Activated T-helper 1 cell treated with anti-CD3 and anti-CD28 coated beads, Interleukin-12 subunit alpha, Interleukin-12 subunit beta, Interleukin-2, Interleukin-4 antibody, amounts not matched to agents 30 ng/mL and 10 ng/mL and 1 ng/mL, durations not matched to agents 14 hours and 24 hours and 36 hours (primary cell): Measurements from ENCODE around the gene MBOAT1. TPM values are rescaled to one million over a fixed set of nuclear protein-coding genes. Genes with fewer than 3 reads are reported as not detected.
A peak's percentile ranks its signal among the peaks of the same experiment; 100 is the strongest.

ENCODE experiments used
- DNase-seq: peaks from one replicate; pipeline ENCODE4 v3.0.0; 2021; ENCODE audit warnings: low spot score
- H3K27ac Mint-ChIP-seq: one replicate; pipeline ENCODE4 v1.8.0; 2021; ENCODE audit warnings: mild to moderate bottlenecking, mixed read lengths
- H3K27me3 Mint-ChIP-seq: one replicate; pipeline ENCODE4 v1.8.0; 2022; ENCODE audit warnings: mild to moderate bottlenecking, moderate library complexity, mixed read lengths; ENCODE audit not compliant: insufficient read depth
- H3K36me3 Mint-ChIP-seq: one replicate; pipeline ENCODE4 v1.8.0; 2021; ENCODE audit warnings: low read depth, mixed read lengths
- H3K4me1 Mint-ChIP-seq: one replicate; pipeline ENCODE4 v1.8.0; 2021; ENCODE audit warnings: low read depth, mixed read lengths
- H3K4me3 Mint-ChIP-seq: one replicate; pipeline ENCODE4 v1.8.0; 2021; ENCODE audit warnings: mild to moderate bottlenecking, moderate library complexity, mixed read lengths
- H3K9me3 Mint-ChIP-seq: one replicate; pipeline ENCODE4 v1.8.0; 2021; ENCODE audit warnings: mixed read lengths
- intact Hi-C: fragments of 100-400 bp; cut with micrococcal nuclease; formaldehyde crosslinking; loops from one replicate; pipeline ENCODE4 v1.15.1; 2024
- total RNA-seq: library from RNA; stranded (reverse); gene quantifications from 2 replicates; pipeline ENCODE4 v1.2.3, GENCODE V29; 2022

Gene MBOAT1
- total RNA-seq, 1 donor from 2014 or later, result 13.5 TPM

GRCh38 chr6:20227350-20227749 lies 15.1 kb upstream of the MBOAT1 start:
- Mint-ChIP-seq H3K36me3 (no peaks in the 10 kb centered on the region), H3K27ac (no peak overlapping the region), H3K4me1 (no peaks in the 10 kb centered on the region), H3K4me3 (no peak overlapping the region), H3K9me3 (no peaks in the 10 kb centered on the region), H3K27me3 (peaks cover 5% of the 10 kb centered on the region)
- intact Hi-C loops, result no loop called here
- no peak for DNase-seq

DNA sequence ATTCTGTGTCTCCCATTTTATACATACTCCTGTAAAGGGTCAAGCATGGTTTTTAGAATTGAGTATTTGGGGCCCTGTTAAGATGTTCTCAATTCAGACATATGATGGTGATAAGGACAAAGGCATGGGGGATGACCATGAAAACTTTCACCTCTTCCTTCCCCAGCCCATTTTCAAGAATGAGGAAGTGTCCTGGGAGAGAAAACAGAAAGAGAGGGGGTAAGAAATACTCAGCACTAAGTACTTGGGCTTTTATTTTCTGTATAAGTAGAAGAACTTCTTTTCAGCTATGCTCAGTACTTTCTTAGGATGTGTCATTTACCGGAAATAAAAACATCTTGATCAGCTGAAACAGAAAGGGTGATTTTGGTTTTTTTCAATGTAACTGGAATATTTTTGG lies 10.9 kb upstream of the MBOAT1 start:
- Mint-ChIP-seq H3K27me3 (no peaks in the 10 kb centered on the region), H3K4me3 (no peak overlapping the region), H3K4me1 (no peaks in the 10 kb centered on the region), H3K27ac (no peak overlapping the region), H3K36me3 (no peaks in the 10 kb centered on the region), H3K9me3 (no peaks in the 10 kb centered on the region)
- no peak for DNase-seq
- intact Hi-C loops, result no loop called here

- Mint-ChIP-seq H3K36me3 (no peaks in the 10 kb centered on the region), H3K4me1 (no peaks in the 10 kb centered on the region), H3K9me3 (no peaks in the 10 kb centered on the region), H3K27me3 (no peaks in the 10 kb centered on the region), H3K27ac (no peak overlapping the region), H3K4me3 (no peak overlapping the region)
- DNase-seq, result no peak
- intact Hi-C loops, result no loop called here
These were observed 9.2 kb upstream of the MBOAT1 start for GRCh38 chr6:20221421-20221820.

GRCh38 chr6:20220359-20220758 lies 8.1 kb upstream of the MBOAT1 start:
- Mint-ChIP-seq H3K9me3 (no peaks in the 10 kb centered on the region), H3K27ac (no peak overlapping the region), H3K4me1 (no peaks in the 10 kb centered on the region), H3K4me3 (no peak overlapping the region), H3K27me3 (peaks cover 2% of the 10 kb centered on the region), H3K36me3 (no peaks in the 10 kb centered on the region)
- no peak for DNase-seq
- intact Hi-C loops, result no loop called here

- Mint-ChIP-seq H3K27ac (no peak overlapping the region), H3K4me1 (peaks cover 9% of the 10 kb centered on the region), H3K9me3 (no peaks in the 10 kb centered on the region), H3K4me3 (no peak overlapping the region), H3K36me3 (no peaks in the 10 kb centered on the region), H3K27me3 (peaks cover 7% of the 10 kb centered on the region)
- no peak for DNase-seq
- intact Hi-C loops, result no loop called here
These were observed 5.6 kb upstream of the MBOAT1 start for GRCh38 chr6:20217891-20218290.

- intact Hi-C loops, result no loop called here
- H3K27me3 Mint-ChIP-seq, result peaks cover 7% of the 10 kb centered on the region
- H3K4me1 Mint-ChIP-seq, result peaks cover 12% of the 10 kb centered on the region
These were observed 5.1 kb upstream of the MBOAT1 start for GRCh38 chr6:20217324-20217855.

DNA sequence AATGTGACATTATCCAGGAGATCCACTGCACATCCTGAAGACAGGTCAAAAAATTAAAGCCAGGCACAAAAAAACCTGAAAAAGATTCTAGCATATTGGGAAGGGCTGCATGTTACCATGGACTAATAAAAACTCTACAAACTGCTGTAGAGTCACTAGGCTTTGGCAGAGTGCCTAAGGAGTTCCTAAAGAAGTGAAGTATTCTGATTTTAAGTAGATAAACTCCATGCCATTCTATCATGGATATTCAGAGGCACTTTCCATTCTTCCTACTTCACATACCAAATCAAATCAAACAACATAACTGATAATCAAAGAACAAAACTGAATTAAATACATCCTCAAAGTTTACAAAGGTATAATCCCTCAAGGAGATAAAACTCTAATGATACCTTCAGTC lies 3.0 kb upstream of the MBOAT1 start:
- intact Hi-C loops, result no loop called here
- no peaks in the 10 kb centered on the region for H3K9me3 Mint-ChIP-seq
- DNase-seq, result no peak

More at GRCh38 chr6:20217324-20217855, 5.1 kb upstream of the MBOAT1 start:
- Mint-ChIP-seq H3K4me3 (no peak overlapping the region), H3K27ac (no peak overlapping the region), H3K9me3 (no peaks in the 10 kb centered on the region), H3K36me3 (no peaks in the 10 kb centered on the region)
- DNase-seq, result no peak

DNA sequence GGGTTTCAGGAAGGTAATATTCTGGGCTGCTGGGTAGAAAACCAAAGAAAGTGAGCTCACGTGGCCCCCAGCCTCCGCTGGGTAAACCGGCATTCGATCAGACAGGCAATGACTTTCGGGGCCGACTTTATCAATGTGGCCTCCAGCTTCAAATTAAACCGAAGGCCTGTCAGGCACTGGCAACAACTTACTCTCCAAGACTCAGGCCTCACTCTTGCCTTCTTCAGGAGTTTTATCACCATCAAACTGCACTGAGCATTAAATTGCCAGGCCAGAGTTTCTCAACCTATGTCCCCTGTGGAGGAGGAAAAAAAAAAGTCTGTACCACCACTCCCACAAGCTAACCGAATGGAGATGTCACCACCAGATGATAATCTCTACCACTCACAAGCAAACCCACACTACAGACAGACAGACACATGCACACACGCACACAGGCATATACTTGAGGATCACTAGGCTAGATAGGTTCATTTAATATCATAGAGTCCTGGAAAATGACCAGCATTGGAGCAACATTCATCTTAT lies 1.1 kb upstream of the MBOAT1 start:
- H3K9me3 Mint-ChIP-seq, result no peaks in the 10 kb centered on the region
- intact Hi-C loops, result loop anchor here (1.0 to 5.0 kb wide), 7 partner anchors 39 to 1951 kb away; partner anchors contain the start of genes CDKAL1 and DEK
- no peak for DNase-seq
- peak overlapping the region; percentile 93 for H3K4me3 Mint-ChIP-seq
- peaks cover 46% of the 10 kb centered on the region for H3K4me1 Mint-ChIP-seq
- peak overlapping the region; percentile 95 for H3K27ac Mint-ChIP-seq
- H3K36me3 Mint-ChIP-seq, result no peaks in the 10 kb centered on the region
- H3K27me3 Mint-ChIP-seq, result peaks cover 7% of the 10 kb centered on the region

More for the DNA sequence above, 3.0 kb upstream of the MBOAT1 start:
- no peaks in the 10 kb centered on the region for H3K36me3 Mint-ChIP-seq
- peaks cover 7% of the 10 kb centered on the region for H3K27me3 Mint-ChIP-seq
- H3K27ac Mint-ChIP-seq, result no peak overlapping the region
- H3K4me3 Mint-ChIP-seq, result no peak overlapping the region
- peaks cover 27% of the 10 kb centered on the region for H3K4me1 Mint-ChIP-seq

DNA sequence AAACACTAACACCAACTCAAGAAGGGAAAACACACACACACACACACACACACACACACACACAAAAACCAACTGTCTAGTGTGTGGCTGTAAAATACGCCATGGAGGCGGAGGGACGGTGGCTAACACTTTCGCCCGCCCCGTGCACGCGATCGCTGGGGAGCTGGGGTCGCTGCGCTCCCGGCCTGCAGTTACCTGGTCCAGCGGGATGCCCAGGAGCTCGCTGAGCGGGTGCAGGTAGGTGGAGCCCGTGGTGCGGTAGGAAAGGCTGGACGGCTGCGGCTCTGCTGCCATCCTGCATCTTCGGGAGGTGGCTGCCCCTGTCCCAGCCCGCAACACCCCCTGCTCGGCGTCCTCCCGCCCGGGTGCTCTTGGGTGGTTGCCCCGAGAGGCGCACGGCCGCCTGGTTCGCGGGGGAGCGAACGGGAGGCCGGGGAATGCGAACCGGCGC lies 303 bp downstream of the MBOAT1 start:
- H3K4me1 Mint-ChIP-seq, result peaks cover 54% of the 10 kb centered on the region
- H3K9me3 Mint-ChIP-seq, result no peaks in the 10 kb centered on the region
- intact Hi-C loops, result loop anchor here (1.0 to 5.0 kb wide), 10 partner anchors 10 to 1950 kb away; partner anchors contain the start of genes CDKAL1 and DEK
- peak overlapping the region; percentile 89 for H3K27ac Mint-ChIP-seq
- no peaks in the 10 kb centered on the region for H3K36me3 Mint-ChIP-seq
- no peak for DNase-seq
- H3K4me3 Mint-ChIP-seq, result peak overlapping the region; percentile 87
- peaks cover 7% of the 10 kb centered on the region for H3K27me3 Mint-ChIP-seq

DNA sequence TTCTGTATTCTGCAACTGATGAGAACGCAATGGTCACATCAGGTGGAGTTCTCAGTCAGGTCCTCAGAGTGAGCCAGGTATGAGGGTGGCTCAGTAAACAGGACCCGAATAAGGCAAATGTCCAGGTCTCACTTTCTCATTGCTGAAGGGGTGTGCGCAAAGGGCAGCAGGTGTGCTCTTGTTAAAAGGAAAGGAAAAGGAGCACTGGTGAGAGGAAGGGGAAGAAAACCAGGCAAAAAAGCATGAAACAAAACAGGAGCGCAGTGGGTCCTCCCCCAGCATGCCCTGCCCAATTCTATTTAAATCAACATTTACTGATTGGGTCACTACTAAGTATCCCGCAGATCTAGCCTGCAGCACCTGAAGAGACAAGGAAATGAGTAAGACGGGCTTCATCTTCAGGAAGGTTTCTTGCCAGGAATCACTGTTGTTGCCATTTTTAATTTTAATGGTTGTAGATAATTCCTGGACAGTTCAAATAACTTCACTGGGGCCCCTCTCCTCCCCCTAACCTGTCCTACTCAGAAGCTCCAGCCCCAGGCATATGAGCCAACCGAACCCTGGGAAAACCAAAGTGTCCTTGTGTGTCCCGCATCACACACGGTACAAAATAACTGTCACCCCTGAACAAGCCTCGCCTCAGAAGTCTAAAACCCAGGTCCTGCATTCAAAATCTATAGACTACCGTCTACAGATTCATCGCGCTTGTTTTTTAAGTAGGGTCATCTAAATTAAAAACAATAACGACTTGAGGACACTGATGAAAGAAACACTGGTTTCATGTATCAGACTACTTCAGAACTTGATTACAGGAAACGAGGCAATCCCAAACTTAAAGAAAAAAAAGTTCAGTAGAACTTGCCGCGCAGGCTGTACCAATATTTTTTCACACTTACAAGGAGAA lies 980 bp downstream of the MBOAT1 start:
- Mint-ChIP-seq H3K9me3 (no peaks in the 10 kb centered on the region), H3K27me3 (peaks cover 7% of the 10 kb centered on the region), H3K4me3 (peak overlapping the region; percentile 87), H3K36me3 (peaks cover 5% of the 10 kb centered on the region), H3K27ac (peak overlapping the region; percentile 89), H3K4me1 (peaks cover 61% of the 10 kb centered on the region)
- intact Hi-C loops, result loop anchor here (5.0 kb wide), 2 partner anchors 156 to 1949 kb away; partner anchors contain the start of gene DEK
- DNase-seq, result no peak

GRCh38 chr6:20210158-20210557 lies 2.1 kb downstream of the MBOAT1 start:
- DNase-seq, result no peak
- no peaks in the 10 kb centered on the region for H3K9me3 Mint-ChIP-seq
- peaks cover 72% of the 10 kb centered on the region for H3K4me1 Mint-ChIP-seq
- H3K36me3 Mint-ChIP-seq, result peaks cover 7% of the 10 kb centered on the region
- intact Hi-C loops, result loop anchor here (5.0 kb wide), 2 partner anchors 157 to 1948 kb away; partner anchors contain the start of gene DEK
- peak overlapping the region; percentile 17 for H3K4me3 Mint-ChIP-seq
- peaks cover 4% of the 10 kb centered on the region for H3K27me3 Mint-ChIP-seq
- no peak overlapping the region for H3K27ac Mint-ChIP-seq

- Mint-ChIP-seq H3K4me3 (no peak overlapping the region), H3K4me1 (peaks cover 86% of the 10 kb centered on the region), H3K27me3 (no peaks in the 10 kb centered on the region), H3K36me3 (peaks cover 7% of the 10 kb centered on the region), H3K9me3 (no peaks in the 10 kb centered on the region), H3K27ac (peak overlapping the region; percentile 10)
- no peak for DNase-seq
- intact Hi-C loops, result loop anchor here (10.0 kb wide), 2 partner anchors 476 to 1856 kb away; no protein-coding TSS in a partner anchor
These were observed 3.4 kb downstream of the MBOAT1 start for GRCh38 chr6:20208687-20209378.
